Activated CD4-positive, alpha-beta T cell treated with anti-CD3 and anti-CD28 coated beads, Interleukin-2, amount 10 ng/mL, durations not matched to agents 24 days and 14 days (primary cell): ENCODE data around the gene BBS9. TPM values are rescaled to one million over a fixed set of nuclear protein-coding genes. Genes with fewer than 3 reads are reported as not detected.

Source experiments
- DNase-seq: peaks from one replicate; pipeline ENCODE4 v3.0.0; 2022
- H3K27ac Mint-ChIP-seq: one replicate; pipeline ENCODE4 v1.8.0; 2022; ENCODE audit warnings: mild to moderate bottlenecking, mixed read lengths
- H3K27me3 Mint-ChIP-seq: one replicate; pipeline ENCODE4 v1.8.0; 2022; ENCODE audit warnings: mixed read lengths
- H3K36me3 Mint-ChIP-seq: one replicate; pipeline ENCODE4 v1.8.0; 2022; ENCODE audit warnings: low read depth, mild to moderate bottlenecking, mixed read lengths
- H3K4me1 Mint-ChIP-seq: one replicate; pipeline ENCODE4 v1.8.0; 2021; ENCODE audit warnings: mixed read lengths
- H3K4me3 Mint-ChIP-seq: one replicate; pipeline ENCODE4 v1.8.0; 2022; ENCODE audit warnings: mild to moderate bottlenecking, moderate library complexity, mixed read lengths
- H3K9me3 Mint-ChIP-seq: one replicate; pipeline ENCODE4 v1.8.0; 2021; ENCODE audit warnings: mixed read lengths
- intact Hi-C: fragments of 100-400 bp; cut with micrococcal nuclease; formaldehyde crosslinking; loops from one replicate; pipeline ENCODE4 v1.15.1; 2023
- total RNA-seq: library from RNA; stranded (reverse); gene quantifications from 2 replicates; pipeline ENCODE4 v1.2.3, GENCODE V29; 2022

Gene BBS9
- total RNA-seq, 1 donor from 2014 or later: 4.3 TPM

DNA sequence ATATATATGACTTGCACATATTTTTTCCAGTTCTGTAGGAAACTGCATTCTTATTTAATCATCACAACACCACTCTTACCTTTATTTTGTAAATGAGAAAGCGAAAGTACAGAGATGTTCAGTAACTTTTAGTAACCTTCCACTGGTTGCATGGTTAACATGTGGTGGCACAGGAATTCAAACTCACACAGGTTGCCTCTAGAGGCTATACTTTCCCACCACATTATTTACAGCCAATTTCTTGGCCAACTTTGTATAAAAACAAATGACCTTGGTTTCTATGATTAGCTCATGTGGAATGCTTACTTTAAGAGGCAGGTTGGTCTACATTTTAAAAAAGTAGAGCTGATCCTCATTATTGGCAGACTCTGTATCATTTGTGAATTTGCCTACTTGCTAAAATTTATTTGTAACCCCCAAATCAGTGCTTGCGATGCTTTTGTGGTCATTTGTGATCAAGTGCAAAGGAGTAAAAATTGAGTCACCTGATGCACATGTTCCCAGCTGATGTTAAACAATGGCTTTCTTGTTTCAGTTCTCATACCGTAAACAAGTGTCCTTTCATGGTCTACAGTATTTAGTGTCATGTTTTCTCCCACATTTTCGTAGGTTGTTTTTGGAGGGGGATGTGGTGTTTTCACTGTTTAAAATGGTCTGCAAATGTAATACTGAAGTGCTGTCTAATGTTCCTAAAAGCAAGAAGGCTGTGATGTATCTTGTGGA lies 14.8 kb downstream of the BBS9 start:
- H3K36me3 Mint-ChIP-seq: peaks cover 3% of the 10 kb centered on the region
- no peak overlapping the region for H3K4me3 Mint-ChIP-seq
- intact Hi-C loops: no loop called here
- H3K4me1 Mint-ChIP-seq: peaks cover 2% of the 10 kb centered on the region
- peaks cover 4% of the 10 kb centered on the region for H3K9me3 Mint-ChIP-seq
- no peak overlapping the region for H3K27ac Mint-ChIP-seq
- no peak for DNase-seq
- H3K27me3 Mint-ChIP-seq: no peaks in the 10 kb centered on the region

DNA sequence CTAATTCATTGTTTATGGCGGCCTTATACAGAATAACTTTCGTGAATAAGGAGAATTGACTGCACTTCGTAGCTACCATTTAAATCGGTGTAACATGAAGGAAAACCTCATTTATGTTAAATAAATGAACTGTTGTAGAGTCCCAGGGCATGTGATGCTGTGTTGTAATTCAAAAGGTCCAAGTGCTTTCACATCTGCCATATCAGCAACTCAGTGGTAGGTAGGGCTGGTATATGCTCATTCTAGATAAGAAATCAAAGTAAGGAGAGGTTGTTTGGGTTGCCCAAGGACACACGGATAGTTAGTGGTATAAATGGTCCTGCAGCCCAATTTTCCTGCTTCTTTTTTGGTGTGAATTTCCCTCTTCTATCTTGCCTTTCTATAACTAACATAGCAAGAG lies 15.8 kb downstream of the BBS9 start:
- H3K4me1 Mint-ChIP-seq: peaks cover 2% of the 10 kb centered on the region
- intact Hi-C loops: no loop called here
- H3K4me3 Mint-ChIP-seq: no peak overlapping the region

DNA sequence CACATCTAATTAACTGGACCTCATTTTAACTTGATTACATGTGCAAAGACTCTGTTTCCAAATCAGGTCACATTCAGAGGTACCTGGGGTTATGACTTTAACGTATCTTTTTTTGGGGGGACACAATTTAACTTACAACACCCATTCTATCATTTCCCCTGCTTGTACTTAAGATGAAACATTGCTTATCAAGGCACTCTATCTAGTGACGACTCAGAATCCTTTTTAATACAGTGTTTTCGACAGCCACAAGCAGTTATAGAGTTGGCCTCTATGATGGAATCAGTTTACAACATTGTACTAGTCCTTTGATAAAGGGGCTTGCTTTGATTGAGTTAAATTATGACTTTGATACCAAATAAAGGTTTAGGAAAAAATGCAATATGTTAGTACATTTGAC lies 22.7 kb downstream of the BBS9 start:
- peak; percentile 16 for DNase-seq
- Mint-ChIP-seq H3K36me3 (no peaks in the 10 kb centered on the region), H3K27me3 (no peaks in the 10 kb centered on the region), H3K4me3 (no peak overlapping the region), H3K4me1 (no peaks in the 10 kb centered on the region), H3K9me3 (no peaks in the 10 kb centered on the region), H3K27ac (no peak overlapping the region)
- intact Hi-C loops: no loop called here

More for the DNA sequence above, 15.8 kb downstream of the BBS9 start:
- DNase-seq: no peak
- H3K27me3 Mint-ChIP-seq: no peaks in the 10 kb centered on the region
- peaks cover 4% of the 10 kb centered on the region for H3K9me3 Mint-ChIP-seq
- H3K27ac Mint-ChIP-seq: no peak overlapping the region
- peaks cover 3% of the 10 kb centered on the region for H3K36me3 Mint-ChIP-seq

DNA sequence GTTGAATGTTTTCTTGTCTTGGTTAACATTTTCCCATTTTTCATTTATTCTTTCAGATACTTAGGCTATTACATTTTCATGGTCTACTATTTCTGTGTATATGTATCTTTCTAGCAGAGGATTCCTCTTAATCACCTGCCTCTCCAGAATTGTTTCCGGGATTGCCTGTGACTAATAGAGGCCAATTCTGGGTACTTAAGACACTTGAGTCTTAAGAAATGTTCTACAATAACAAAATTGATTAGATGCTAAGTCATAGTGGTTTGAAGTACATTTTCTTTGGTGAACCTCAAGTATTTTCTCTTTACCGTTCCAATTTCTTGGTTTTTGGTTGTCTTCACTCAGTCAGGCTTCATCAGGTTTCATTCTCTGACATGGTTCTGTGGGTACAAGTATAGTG lies 26.4 kb downstream of the BBS9 start:
- no peak overlapping the region for H3K4me3 Mint-ChIP-seq
- H3K27ac Mint-ChIP-seq: no peak overlapping the region
- no peaks in the 10 kb centered on the region for H3K9me3 Mint-ChIP-seq
- intact Hi-C loops: no loop called here
- H3K4me1 Mint-ChIP-seq: no peaks in the 10 kb centered on the region
- H3K27me3 Mint-ChIP-seq: no peaks in the 10 kb centered on the region
- peak; percentile 3 for DNase-seq
- no peaks in the 10 kb centered on the region for H3K36me3 Mint-ChIP-seq

DNA sequence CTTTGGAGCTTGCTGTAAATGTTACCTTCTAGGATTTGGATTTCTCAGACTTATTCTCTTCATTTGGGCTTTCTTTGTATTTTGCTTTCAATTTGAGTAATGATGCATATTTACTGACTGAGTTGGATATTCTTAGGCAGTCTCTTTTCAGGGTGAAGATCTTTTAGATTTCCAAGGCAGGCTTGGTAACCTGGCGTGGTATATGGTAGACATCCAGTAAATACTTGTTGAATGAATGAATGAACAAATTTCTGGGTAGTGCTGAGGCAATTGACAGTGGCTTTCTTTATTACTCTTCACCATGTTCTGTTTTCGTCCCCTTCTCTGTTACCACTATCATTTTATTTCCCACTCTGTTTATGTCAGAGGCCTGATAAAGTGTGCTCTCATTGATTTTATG lies 27.1 kb downstream of the BBS9 start:
- intact Hi-C loops: no loop called here
- Mint-ChIP-seq H3K4me3 (no peak overlapping the region), H3K4me1 (no peaks in the 10 kb centered on the region), H3K27ac (no peak overlapping the region), H3K27me3 (no peaks in the 10 kb centered on the region), H3K36me3 (no peaks in the 10 kb centered on the region), H3K9me3 (no peaks in the 10 kb centered on the region)
- no peak for DNase-seq

DNA sequence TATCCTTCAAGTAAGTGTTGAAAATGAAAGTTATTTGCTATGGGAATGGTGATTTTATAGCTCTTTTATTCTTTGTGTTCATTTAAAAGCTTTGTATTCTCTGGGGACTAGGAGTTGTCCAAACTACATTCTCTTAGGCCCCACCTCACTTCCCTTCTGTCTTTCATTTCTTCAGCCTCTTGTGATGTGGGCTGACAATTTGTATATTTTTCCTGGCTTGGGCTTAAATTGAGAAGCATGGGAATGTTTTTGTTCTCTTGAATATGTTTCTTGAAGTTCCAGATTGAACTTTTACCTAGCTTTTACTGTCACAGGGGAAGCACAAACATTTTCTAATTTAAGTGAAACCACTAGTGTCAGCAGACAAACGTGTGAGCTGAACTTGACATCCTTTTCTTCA lies 27.9 kb downstream of the BBS9 start:
- intact Hi-C loops: no loop called here
- no peak for DNase-seq
- H3K4me1 Mint-ChIP-seq: no peaks in the 10 kb centered on the region
- no peaks in the 10 kb centered on the region for H3K36me3 Mint-ChIP-seq
- H3K27me3 Mint-ChIP-seq: no peaks in the 10 kb centered on the region
- peaks cover under 1% of the 10 kb centered on the region for H3K9me3 Mint-ChIP-seq
- H3K27ac Mint-ChIP-seq: no peak overlapping the region
- no peak overlapping the region for H3K4me3 Mint-ChIP-seq

DNA sequence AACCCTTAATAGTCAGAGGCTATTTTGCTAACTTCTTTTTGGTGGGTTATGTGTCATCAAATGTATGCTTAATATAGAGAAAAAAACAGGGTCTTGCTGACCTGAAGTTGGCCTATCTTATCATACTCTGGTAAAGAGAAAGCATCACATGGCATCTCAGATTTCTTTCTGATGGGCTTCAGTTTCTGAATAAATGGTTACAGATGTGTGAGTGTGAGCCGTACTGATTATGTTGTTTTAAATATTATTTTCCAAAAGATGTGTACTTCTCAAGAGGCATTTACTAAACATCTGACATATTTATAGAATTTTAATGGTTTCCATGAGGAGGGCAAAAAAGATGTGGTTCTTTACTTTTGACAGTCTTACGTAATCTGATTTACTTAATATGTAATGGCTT lies 28.4 kb downstream of the BBS9 start:
- intact Hi-C loops: no loop called here
- Mint-ChIP-seq H3K27me3 (no peaks in the 10 kb centered on the region), H3K27ac (no peak overlapping the region), H3K4me3 (no peak overlapping the region), H3K4me1 (no peaks in the 10 kb centered on the region), H3K9me3 (peaks cover 6% of the 10 kb centered on the region), H3K36me3 (no peaks in the 10 kb centered on the region)
- no peak for DNase-seq

DNA sequence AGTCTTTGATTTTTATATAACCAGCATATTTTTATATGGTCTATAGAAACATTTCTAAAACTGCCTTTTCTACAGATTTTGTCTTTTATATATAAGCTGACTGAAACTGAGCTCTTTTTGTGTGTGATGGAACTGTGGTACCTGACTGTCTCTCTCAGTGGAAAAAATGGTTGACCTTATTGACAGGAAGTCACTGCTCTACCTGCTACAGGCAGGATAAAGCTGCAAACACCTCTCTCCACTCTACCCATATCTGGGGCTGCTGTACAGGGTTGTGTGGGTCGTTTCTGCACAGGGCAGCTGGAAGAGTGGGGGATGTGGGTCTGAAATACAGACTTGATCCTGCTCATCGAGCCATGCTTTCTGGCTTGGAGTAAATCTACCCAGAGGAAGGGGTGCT lies 48.5 kb downstream of the BBS9 start:
- no peak for DNase-seq
- Mint-ChIP-seq H3K4me3 (no peak overlapping the region), H3K9me3 (peaks cover 6% of the 10 kb centered on the region), H3K27me3 (no peaks in the 10 kb centered on the region), H3K4me1 (peaks cover 2% of the 10 kb centered on the region), H3K36me3 (no peaks in the 10 kb centered on the region), H3K27ac (no peak overlapping the region)
- intact Hi-C loops: no loop called here

DNA sequence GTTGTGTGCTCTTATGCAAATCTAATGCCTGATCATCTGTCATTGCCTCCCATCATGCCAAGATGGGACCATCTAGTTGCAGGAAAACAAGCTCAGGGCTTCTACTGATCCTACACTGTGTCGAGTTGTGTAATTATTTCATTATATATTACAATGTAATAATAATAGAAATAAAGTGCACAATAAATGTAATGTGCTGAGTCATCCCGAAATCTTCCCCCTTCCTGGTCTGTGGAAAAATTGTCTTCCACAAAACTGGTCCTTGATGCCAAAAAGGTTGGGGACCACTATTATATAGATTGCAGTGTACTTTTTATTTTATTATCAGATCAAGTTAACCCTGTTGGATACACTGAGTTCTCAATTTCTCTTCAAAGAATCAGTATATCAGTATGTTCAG lies 50.2 kb downstream of the BBS9 start:
- no peak overlapping the region for H3K4me3 Mint-ChIP-seq
- intact Hi-C loops: no loop called here

DNA sequence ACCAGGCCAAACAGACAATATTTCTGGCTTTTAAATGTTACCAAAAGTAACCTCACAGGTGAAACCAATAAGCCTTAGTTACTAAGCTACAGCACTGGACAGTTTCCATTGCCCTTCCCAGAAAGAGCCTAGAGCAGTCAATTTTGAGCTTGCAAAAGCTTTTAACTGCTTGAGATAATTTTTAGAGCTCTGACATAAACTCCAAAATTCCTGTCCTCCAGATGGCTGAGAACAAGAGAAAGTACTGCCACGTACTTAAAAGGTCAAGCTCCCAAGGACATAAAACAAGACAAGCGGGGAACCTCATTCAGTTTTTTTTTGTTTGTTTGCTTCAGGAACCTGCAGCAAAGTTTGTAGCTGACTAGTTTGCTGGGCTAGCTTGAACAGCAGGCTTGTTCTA lies 54.1 kb downstream of the BBS9 start:
- Mint-ChIP-seq H3K9me3 (no peaks in the 10 kb centered on the region), H3K36me3 (no peaks in the 10 kb centered on the region), H3K4me1 (no peaks in the 10 kb centered on the region), H3K27ac (no peak overlapping the region), H3K4me3 (no peak overlapping the region), H3K27me3 (no peaks in the 10 kb centered on the region)
- DNase-seq: no peak
- intact Hi-C loops: loop anchor here (10.0 kb wide), 1 partner anchor 561 kb away; no protein-coding TSS in a partner anchor

More for the DNA sequence above, 50.2 kb downstream of the BBS9 start:
- Mint-ChIP-seq H3K36me3 (no peaks in the 10 kb centered on the region), H3K27me3 (no peaks in the 10 kb centered on the region), H3K9me3 (no peaks in the 10 kb centered on the region), H3K27ac (no peak overlapping the region), H3K4me1 (peaks cover 2% of the 10 kb centered on the region)
- no peak for DNase-seq

DNA sequence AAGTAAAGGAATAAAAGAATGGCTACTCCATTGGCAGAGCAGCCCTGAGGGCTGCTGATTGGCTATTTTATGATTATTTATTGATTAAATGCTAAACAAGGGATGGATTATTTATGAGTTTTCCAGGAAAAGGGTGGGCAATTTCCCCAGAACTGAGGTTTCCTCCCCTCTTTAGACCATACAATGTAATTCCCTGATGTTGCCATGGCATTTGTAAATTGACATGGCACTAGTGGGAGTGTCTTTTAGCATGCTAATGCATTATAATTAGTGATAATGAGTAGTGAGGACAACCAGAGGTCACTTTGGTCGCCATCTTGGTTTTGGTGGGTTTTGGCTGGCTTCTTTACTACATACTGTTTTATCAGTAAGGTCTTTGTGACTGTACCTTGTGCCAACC lies 55.5 kb downstream of the BBS9 start:
- no peak overlapping the region for H3K27ac Mint-ChIP-seq
- no peaks in the 10 kb centered on the region for H3K27me3 Mint-ChIP-seq
- H3K9me3 Mint-ChIP-seq: no peaks in the 10 kb centered on the region
- no peaks in the 10 kb centered on the region for H3K36me3 Mint-ChIP-seq
- no peaks in the 10 kb centered on the region for H3K4me1 Mint-ChIP-seq
- DNase-seq: no peak
- intact Hi-C loops: loop anchor here (1.0 to 10.0 kb wide), 2 partner anchors 560 to 748 kb away; no protein-coding TSS in a partner anchor
- H3K4me3 Mint-ChIP-seq: no peak overlapping the region

DNA sequence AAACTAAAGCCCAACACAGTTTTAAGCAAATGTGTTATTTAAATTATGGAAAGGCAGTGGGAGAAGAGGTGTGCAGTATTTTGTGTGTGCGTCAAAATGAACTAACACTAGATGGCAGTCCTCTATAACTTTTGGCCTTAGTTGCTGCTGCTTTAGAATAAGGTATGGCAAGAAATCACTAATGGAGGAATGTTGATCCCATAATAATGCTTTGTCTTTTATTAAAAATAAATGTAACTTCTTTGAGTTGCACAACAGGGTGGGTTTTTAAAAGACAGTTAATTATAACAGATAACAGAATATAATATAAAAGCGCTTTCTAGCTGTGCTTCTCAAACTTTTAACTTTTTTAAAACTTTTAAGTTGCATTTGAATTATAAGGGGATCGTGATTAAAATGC lies 56.4 kb downstream of the BBS9 start:
- peaks cover 3% of the 10 kb centered on the region for H3K4me1 Mint-ChIP-seq
- H3K9me3 Mint-ChIP-seq: no peaks in the 10 kb centered on the region
- DNase-seq: peak; percentile 69
- no peaks in the 10 kb centered on the region for H3K27me3 Mint-ChIP-seq
- no peak overlapping the region for H3K4me3 Mint-ChIP-seq
- intact Hi-C loops: loop anchor here (1.0 to 10.0 kb wide), 2 partner anchors 559 to 748 kb away; no protein-coding TSS in a partner anchor
- no peak overlapping the region for H3K27ac Mint-ChIP-seq
- H3K36me3 Mint-ChIP-seq: no peaks in the 10 kb centered on the region

DNA sequence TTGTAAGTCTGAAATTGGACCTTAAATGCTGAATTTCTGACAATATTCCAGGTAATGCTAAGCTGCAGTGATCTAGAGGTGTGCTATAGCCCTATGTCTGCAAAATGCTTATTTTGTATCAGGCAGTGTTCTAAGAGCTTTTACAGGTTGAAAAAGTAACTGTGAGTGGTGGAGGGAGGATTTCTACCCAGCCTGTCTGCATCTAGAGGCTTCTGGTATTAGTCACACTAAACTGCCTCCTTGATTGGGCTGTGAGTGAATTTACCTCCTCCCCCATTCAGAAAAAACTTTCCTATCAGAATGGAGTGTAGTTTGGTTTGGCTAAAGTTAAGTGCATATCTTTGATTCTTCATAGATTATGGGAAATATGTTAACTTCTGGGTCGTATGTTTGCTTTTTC lies 56.8 kb downstream of the BBS9 start:
- Mint-ChIP-seq H3K36me3 (no peaks in the 10 kb centered on the region), H3K9me3 (no peaks in the 10 kb centered on the region), H3K27me3 (no peaks in the 10 kb centered on the region), H3K27ac (no peak overlapping the region), H3K4me1 (peaks cover 7% of the 10 kb centered on the region), H3K4me3 (no peak overlapping the region)
- no peak for DNase-seq
- intact Hi-C loops: loop anchor here (10.0 kb wide), 1 partner anchor 559 kb away; no protein-coding TSS in a partner anchor

DNA sequence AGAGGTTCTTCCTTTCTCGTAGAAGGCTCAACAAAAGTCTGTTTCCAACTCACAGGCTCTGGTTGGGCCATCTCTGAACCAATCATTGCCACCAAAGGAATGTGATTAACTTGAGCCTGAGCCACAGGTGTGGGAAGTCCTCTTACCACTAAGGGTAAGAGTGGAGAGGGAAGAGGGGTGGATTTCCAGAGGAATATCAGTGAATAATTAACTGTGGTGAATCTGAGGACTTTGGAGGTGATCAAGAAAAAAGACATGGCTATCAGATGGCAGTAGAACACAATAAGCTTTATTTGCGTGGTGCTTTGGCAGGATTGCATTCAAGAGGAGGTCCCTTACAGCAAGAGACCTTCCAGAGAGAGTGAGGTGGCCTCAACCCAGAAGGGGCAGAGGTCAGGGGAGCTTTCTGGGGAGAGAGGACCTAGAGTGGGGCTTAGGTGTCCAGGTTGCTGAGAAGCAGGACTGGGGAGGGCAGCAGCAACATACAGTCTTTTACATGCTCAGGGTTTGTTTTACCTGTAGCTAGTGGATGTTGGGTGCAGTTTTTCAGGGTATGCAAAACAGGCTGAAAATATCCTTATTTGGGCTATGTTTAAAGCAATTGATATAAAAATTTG lies 61.4 kb downstream of the BBS9 start:
- peaks cover 11% of the 10 kb centered on the region for H3K4me1 Mint-ChIP-seq
- H3K4me3 Mint-ChIP-seq: no peak overlapping the region
- H3K27ac Mint-ChIP-seq: no peak overlapping the region
- no peaks in the 10 kb centered on the region for H3K9me3 Mint-ChIP-seq
- intact Hi-C loops: no loop called here
- peak; percentile 43 for DNase-seq
- no peaks in the 10 kb centered on the region for H3K27me3 Mint-ChIP-seq
- no peaks in the 10 kb centered on the region for H3K36me3 Mint-ChIP-seq
